Measurements from ENCODE around the gene ERCC6L2.
A peak's percentile ranks its signal among the peaks of the same experiment; 100 is the strongest.

Gene ERCC6L2

DNA sequence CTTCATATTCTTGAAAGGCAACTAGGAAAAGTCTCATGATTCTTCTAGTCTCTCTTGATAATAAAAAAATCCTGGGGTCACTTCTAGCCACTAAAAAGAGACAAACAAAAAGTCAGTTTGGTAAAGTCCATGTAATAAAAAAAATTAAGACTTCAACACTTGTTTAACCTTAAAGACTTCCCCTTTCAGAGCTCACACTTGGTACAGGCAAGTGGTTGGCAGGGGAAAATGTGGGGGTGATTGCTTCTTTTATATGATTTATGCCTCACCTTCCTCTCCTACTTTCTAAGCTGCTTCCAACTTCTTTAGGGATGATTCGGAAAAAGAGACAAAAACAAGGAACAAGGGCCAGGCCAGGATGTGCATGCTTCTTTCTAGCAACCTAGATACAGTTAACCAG, 5.1 kb upstream of the ERCC6L2 start:
- no peak for DNase-seq (ENCODE audit: low read depth, low spot score)

DNA sequence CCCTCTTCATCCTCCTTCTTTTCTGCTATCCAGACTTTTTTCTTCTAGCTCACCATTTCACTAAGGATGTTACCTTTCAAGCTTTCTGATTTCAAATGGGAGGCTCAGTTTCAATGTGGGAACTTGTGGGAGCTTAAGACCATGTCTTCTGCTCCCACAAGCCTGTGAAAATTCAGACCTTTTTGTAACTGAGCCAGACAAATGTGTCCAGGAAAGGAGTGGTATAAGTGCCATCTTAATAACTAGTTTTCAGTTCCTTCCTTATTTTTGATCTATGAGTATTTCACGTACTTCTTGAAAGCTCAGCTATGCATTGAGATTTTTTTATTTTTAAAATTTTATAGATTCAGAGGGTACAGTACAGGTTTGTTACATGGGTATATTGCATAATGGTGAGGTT, 4.6 kb upstream of the ERCC6L2 start:
- no peak for DNase-seq (ENCODE audit: low read depth, low spot score)

DNA sequence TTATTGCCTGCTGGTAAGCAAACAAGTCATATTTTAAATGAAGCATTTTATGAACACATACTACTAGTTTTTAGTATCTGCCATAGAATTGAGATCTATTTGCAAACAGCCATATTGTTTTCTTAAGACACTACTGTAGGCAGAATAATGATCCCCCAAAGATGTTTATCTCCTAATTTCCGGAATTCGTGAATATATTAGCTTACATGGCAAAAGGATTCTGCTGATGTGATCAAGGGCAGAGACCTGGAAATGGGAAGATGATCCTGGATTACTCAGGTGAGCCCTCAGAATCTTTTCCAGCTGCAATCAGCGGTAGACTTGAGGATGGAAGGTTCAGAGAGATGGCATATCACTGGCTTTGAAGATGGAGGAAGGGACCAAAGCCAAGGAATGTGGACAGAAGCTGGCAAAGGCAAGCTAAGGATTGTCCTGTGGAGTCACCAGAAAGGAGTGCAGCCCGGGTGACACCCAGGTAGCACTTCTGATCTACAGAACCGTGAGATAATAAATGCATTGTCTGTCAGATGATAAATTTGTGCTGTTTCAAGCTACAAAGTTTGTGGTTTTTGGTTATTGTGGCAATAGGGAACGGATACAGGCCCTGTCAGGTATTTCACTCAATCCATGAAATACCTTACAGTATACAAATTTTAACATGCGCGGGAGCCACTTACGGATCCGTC, 1.0 kb upstream of the ERCC6L2 start:
- DNase-seq (ENCODE audit: low read depth, low spot score) = no peak

DNA sequence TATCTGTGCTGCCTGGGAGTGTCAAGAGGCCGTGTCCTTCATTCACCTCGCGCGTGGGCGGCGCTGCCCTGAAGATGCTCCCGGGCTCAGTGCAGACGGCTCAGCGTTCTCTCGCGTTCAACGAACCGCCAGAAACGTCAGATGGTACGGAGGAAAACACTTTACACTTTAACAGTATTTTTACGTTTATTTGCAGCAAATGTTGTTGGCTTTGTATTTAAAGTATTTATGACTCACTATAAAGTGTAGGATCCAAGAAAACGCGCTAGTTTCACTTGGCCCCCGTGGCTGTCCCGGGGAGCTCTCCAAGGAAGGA, 544 bp upstream of the ERCC6L2 start:
- no peak for DNase-seq (ENCODE audit: low read depth, low spot score)

DNA sequence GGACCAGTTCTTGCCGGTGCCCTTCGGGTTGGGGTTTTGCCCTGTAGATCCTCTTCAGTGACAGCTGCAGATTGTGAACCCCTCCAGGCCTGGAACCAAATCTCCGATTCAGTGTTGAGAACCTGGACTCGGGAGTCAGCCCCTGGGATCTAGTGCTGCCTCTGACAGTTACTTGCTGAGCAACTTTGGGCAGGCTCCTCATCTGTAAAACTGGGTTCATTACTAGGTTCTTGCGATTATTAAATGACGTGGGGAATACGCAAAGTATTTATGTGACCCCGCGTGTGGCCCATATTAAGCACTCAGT, 600 bp downstream of the ERCC6L2 start:
- no peak for DNase-seq (ENCODE audit: low read depth, low spot score)

DNA sequence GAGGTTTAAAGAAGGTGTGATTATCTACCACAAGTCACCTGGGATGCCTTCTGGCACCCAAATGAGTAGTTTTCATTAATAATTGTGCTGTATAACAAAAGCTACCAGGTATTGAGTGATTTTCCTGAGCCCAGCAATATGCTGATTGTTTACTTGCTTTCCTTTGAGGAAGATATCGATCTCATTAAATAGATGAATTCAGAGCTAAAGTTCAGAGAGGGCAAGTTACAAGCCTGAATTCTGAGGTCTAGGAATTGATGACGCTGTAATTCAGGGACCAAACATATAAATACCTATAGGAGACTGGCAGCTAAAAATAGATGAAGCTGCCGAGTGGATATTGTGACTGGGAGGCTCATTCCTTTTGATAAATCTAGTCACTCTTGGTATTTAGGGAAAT, 1.1 kb downstream of the ERCC6L2 start:
- no peak for DNase-seq (ENCODE audit: low read depth, low spot score)

DNA sequence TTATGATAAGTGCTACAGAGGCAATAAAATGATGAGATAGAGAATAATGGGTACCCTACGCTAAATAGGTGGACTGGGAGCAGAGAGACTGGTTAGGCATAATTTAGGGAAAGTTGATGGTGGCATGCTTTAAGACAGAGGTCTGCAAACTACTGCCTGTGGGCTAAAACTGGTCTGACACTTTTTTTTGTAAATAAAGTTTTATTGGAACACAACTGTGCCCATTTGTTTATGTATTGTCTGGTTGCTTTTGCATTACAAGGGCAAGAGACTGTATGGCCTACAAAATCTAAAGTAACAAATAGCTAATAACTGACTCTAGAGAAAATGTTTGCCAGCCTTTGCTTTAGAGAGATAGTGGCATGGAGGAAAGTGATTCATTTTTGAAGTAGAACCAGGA, 2.5 kb downstream of the ERCC6L2 start:
- no peak for DNase-seq (ENCODE audit: low read depth, low spot score)

DNA sequence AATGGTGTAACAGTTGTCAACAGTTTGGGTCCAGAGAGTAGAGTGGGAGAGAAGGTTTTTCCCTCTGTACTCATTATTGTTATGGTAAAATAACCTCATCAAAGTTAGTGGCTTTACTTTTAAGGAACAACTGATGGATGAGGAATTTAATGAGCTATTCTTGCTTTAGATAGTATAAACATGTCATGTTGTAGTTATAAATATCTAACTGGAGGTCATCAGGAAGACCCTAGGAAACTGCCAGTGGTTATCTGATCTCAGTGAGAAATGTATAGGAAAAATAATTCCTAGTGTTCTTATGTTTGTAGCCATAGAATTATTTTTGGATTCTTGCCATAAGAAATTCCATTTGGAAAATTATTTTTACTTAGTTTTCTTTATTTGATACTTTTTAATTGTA, 4.1 kb downstream of the ERCC6L2 start:
- DNase-seq (ENCODE audit: low read depth, low spot score) = no peak

DNA sequence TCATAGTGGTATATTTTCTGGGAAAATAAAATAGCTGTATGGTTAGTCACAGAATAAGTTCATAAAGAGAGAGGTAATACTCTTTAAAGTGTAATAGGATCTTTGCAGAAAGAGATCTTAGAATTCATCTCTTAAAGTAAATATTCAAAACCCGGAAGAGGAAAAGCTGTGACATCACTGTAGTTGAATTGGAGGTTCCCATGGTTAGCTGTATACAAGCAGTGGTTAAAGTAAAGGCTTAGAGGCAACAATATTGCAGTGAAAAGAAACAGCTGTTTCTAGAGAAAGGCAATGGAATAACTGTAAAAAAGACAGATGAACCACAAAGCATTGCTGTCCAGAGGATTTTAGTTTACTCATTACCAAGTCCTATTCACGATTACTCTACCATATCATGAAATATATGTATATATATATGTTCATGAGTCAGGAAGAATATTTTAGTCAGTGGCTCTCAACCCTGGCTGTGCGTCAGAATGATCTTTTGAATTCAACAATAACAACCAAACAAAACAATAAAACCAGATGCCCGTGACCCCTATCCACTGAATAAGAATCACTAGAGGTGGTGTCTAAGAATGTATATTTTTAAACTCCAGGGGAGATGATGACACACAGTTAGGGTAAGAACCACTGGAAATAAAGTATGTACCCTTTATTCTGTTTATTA, 4.7 kb downstream of the ERCC6L2 start:
- peak; percentile 71 for DNase-seq (ENCODE audit: low read depth, low spot score)

DNA sequence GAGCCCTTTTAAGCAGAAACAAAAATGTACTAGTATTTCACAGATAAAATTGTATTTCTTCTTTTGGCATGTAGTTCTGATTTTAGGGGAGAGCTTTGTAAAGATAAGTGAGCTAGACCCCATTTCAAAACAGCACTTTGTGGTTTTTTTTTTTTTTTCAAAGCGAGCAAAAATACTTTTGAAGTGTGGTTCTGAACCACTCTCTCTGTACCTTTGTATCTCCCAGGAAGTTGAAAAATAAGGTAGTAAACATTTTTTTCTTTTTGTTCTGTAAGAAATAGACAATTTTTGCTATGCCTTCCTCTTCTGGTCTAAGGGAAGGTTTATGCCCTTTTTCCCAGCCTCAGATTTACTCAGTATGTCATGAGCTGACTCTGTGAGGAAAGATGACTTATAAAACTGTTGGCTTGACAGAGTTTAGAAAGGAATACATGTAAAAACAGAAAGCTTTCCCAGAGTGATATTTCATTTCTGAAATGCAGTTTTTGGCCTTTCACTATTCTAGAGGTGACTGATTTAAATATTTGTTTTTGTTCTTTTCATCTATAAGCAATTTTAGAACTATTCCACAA, 12.5 kb downstream of the ERCC6L2 start:
- no peak for DNase-seq (ENCODE audit: low read depth, low spot score)

DNA sequence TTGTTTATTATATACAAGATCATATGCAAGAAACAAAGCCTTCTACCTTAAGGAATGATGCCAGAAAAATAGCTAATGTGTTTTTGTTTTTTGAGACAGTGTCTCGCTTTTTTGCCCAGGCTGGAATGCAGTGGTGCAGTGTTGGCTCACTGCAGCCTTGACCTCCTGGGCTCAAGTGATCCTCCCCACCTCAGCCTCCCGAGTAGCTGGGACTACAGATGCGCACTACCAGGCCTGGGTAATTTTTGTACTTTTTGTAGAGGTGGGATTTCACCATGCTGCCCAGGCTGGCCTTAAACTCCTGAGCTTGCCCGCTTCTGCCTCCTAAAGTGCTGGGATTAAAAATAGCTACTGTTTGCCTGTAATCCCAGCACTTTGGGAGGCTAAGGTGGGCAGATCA, 15.1 kb downstream of the ERCC6L2 start:
- no peak for DNase-seq (ENCODE audit: low read depth, low spot score)

DNA sequence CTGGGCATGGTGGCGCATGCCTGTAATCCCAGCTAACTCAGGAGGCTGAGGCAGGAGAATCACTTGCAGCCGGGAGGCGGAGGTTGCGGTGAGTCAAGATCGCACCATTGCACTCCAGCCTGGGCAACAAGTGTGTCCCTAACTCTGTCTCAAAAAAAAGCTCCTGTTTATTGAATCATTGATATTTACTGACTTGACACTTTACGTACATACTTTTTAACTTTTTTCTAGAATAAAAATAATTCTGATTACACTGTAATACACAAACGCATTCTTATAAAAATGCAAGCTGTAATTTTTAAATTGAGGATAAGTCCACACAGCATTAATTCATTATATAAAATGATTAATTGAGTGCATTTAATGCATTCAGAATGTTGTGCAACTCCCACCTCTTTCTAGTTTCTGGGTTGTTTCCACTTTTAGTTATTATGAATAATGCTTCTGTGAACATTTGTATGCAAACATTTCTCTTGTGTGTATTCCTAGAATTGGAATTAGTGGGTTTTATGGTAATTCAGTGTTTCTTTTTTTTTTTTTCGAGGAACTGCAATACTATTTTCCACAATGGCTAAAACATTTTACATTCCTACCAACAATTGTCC, 15.7 kb downstream of the ERCC6L2 start:
- no peak for DNase-seq (ENCODE audit: low read depth, low spot score)

DNA sequence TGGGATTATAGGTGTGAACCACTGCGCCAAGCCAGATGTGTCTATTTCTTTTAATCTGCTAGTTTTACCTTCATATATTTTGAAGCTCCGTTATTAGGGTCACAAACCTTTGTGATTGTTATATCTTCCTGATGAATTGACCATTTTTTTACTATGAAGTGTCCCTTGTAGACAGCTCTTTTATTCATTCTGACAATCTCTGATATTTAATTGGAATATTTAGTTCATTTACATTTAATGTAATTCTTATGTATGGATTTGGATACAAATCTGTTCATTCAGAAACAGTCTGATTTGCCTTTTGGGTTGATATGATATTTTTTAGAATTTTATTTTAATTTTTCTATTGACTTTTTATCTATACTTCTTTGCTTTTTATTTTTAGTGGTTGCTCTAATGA, 17.2 kb downstream of the ERCC6L2 start:
- DNase-seq (ENCODE audit: low read depth, low spot score) = no peak

DNA sequence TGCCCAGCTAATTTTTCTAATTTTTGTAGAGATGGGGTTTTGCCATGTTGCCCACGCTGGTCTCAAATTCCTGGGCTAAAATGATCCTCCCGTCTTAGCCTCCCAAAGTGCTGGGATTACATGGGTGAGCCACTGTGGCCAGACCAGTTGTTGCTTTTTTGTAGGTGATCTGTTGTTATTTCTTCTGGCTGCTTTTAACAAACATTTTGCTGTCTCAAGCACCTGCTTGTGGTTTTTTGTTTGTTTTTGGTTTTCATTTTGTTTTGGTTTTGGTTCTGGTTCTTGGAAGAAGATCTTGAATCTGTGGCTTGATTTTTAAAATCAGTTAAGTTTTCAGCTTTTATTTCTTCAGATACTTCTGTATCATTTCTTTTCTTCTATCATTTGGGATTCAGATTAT, 21.1 kb downstream of the ERCC6L2 start:
- no peak for DNase-seq (ENCODE audit: low read depth, low spot score)

DNA sequence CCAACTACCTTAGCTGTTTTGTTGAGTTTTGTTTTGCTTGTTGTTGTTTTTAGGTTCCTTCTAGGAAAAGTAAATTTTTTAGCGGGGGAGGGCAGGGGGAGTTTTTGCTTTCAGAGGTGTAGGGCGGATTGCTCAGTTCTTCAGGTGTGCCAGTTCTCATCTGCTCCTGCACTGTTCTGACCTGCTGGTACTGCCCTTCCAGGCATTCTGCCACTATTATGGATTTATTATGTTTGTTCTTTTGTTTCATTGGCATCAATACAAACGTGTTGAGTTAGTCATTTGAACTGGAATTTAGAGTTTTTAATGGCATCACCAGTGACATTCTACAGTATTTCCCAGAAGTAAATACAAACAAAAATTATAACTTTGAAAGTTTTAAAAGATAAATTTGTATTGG, 26.0 kb downstream of the ERCC6L2 start:
- DNase-seq (ENCODE audit: low read depth, low spot score) = no peak

DNA sequence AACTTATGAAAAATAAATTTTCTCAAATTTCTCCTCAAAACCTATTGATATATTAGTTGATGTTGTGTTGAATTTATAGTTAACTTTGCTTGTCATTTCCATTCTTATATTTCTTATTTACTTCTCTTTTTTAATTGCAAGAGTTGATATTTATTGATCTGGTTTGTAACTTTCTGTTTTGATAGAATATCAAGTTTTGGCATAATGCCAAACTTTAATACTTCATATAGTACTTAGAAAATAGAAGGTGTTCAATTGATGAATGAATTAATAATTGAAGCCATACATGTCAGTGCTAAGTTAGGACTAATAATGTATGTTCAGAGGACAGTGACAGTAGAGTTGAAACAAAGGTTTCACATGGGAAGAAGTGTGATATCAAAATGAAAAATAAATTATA, 27.9 kb downstream of the ERCC6L2 start:
- DNase-seq (ENCODE audit: low read depth, low spot score) = no peak

DNA sequence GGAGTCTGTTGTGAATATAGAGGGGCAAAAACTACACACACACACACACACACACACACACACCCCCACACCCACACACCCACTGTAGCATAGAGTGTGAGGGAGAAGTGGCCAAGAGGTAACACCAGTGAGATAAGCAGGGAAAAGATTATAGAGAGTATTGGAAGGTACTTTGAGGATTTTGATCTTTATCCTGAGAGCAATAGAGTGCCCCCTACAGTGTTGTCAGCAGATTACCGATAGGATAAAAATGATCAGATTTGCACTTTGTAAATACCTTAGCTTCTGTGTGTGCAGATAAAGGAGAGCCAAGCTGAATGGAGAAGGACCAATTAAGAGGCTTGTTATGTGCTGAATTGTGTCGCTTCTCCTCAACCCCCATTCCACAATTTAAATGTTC, 32.3 kb downstream of the ERCC6L2 start:
- no peak for DNase-seq (ENCODE audit: low read depth, low spot score)

DNA sequence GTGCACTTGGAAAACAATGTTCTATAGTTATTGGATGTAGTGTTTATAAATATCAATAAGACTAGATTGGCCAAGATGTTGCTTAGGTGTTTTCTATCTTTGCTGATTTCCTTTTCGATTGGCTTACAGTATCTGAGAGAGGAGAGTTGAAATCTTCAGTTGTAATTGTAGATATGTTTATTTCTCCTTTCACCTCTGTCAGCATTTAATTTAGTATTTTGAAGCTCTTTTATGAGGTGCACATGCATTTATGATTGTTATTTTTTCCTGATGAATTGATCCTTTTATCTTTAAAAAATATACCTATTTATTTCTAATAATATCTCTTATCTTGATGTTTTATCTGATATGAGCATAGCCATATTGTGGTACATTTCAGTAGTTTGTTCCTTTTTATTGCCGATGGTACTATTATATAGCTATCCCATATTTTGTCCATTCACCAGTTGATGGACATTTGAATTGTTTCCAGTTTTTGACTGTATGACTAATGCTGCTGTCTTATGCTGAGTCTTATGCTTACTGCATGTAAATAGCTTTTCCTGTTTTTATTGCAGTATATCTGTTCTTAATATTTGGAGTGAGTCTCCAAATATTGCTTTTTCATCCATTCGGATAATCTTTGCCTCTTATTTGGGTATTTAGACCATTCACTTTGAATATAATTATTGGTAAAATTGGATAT, 34.7 kb downstream of the ERCC6L2 start:
- DNase-seq (ENCODE audit: low read depth, low spot score) = no peak

DNA sequence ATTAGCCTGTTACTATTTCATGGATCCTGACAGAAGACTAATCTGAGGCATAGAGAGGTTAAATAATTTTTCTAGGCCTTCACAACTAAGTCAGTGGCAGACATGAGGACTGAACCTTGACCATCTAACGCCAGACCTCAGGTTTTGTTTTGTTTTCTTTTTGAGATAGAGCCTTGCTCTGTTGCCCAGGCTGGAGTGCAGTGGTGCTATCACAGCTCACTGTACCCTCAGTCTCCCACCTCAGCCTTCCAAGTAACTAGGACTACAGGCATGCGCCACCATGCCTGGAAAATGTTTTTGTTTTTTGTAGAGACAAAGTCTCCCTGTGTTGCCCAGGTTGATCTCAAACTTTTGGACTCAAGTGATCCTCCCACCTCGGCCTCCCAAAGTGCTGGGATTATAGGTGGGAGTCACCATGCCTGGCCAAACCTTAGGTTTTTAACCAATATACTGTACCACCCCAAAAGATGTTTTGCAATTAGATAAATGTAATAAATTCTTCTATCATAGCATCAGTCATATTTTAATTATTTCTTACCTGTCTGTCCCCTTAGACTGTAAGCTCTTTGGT, 35.4 kb downstream of the ERCC6L2 start:
- DNase-seq (ENCODE audit: low read depth, low spot score) = no peak

DNA sequence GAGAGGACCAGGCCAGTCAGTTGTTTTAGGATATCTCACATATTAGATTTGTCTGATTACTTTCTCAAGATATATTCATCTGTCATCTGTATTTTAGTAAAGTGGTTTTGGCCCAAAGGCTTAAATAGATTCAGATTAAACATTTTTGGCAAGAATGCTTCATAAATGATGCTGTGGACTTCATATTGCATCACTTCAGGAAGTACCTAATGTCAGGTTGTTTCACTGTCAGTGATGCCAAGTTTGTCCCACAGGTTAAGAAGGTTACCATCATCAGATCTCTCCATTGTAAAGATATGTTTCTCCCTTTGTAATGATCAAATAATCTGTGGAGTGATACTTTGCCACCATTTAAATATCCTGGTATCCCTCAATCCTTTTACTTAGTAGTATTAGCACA, 37.3 kb downstream of the ERCC6L2 start:
- DNase-seq (ENCODE audit: low read depth, low spot score) = no peak

DNA sequence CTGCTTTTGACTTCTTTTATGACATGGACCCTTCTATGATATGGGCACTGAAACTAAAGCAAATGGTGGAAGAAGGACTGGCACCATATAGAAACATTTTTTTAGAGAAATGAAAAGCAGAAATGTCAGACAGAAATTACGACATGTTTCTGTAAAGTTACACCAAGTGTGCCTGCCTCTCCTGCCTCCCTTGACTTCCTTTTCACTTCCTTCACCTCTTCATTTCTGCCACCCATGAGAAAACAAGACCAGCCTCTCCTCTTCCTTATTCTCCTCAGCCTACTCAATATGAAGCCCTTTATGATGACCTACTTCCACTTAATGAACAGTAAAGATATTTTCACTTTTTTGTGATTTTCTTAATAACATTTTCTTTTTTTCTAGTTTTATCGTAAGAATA, 44.5 kb downstream of the ERCC6L2 start:
- no peak for DNase-seq (ENCODE audit: low read depth, low spot score)

DNA sequence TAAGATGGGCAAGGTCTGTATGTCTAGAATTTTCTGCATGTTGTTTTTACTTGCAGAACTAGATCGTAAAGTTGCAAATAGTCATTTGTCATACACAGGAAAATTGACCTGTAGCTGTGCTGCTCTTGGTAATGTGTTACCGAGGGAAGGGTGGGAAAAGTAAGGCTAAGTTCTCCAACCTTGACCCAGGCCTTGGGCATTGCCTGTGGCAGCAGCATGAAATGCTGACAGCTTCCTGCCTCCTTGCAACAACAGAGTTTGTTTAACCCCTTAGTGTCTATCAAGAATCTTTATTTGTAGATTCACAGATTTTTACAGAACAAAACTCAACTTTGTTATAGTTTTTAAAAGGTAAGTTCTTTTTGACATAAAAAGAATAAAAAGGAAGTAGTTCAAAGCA, 48.3 kb downstream of the ERCC6L2 start:
- no peak for DNase-seq (ENCODE audit: low read depth, low spot score)

Measured in smooth muscle cell of the brain vasculature (primary cell).